Muscle of back (tissue), 13 donors: ENCODE measurements around the gene ATP13A1. TPM values are rescaled to one million over a fixed set of nuclear protein-coding genes. Genes with fewer than 3 reads are reported as not detected.
A peak's percentile ranks its signal among the peaks of the same experiment; 100 is the strongest.
"Not testable (repeated sequence)": the region's sequence is repeated elsewhere in the genome, so short reads cannot be mapped to it uniquely, and the experiment has no call there.

Experiments
- DNase-seq, 3 donors: peaks; one replicate each; pipeline versions ENCODE4 v3.0.0 to v3.0.0-alpha.2; 2013
- long read RNA-seq, 9 donors: transcript quantifications; one replicate each; lab custom pipeline, GENCODE V29; 2026
- polyA plus RNA-seq, 10 donors: library from polyadenylated mRNA; unstranded; fragments of 120-200 nt; gene quantifications; one replicate each; pipeline ENCODE4 v1.2.1, GENCODE V29; 2013; ENCODE audit not compliant: insufficient read length in 10 of 10

Gene ATP13A1
- polyA plus RNA-seq: 10 to 100 TPM; 16.8 to 32.3 (median 26.9) TPM
- long read RNA-seq, donor 1, partial matches to known transcripts: 0 of 1 reads
- long read RNA-seq, donor 1, other reads (novel, unspliced or antisense): 0 of 1 reads
- long read RNA-seq, donor 2: 0 reads
- long read RNA-seq, donor 3: 0 reads
- long read RNA-seq, donor 4, partial matches to known transcripts: 0 of 2 reads
- long read RNA-seq, donor 4, other reads (novel, unspliced or antisense): 0 of 2 reads
- long read RNA-seq, donor 5: 0 reads
- long read RNA-seq, donor 6: 0 reads
- long read RNA-seq, donor 7, partial matches to known transcripts: 0 of 2 reads
- long read RNA-seq, donor 7, other reads (novel, unspliced or antisense): 0 of 2 reads
- long read RNA-seq, donor 8, partial matches to known transcripts: 0 of 1 reads
- long read RNA-seq, donor 8, other reads (novel, unspliced or antisense): 0 of 1 reads
- long read RNA-seq, donor 9: 0 reads

DNA sequence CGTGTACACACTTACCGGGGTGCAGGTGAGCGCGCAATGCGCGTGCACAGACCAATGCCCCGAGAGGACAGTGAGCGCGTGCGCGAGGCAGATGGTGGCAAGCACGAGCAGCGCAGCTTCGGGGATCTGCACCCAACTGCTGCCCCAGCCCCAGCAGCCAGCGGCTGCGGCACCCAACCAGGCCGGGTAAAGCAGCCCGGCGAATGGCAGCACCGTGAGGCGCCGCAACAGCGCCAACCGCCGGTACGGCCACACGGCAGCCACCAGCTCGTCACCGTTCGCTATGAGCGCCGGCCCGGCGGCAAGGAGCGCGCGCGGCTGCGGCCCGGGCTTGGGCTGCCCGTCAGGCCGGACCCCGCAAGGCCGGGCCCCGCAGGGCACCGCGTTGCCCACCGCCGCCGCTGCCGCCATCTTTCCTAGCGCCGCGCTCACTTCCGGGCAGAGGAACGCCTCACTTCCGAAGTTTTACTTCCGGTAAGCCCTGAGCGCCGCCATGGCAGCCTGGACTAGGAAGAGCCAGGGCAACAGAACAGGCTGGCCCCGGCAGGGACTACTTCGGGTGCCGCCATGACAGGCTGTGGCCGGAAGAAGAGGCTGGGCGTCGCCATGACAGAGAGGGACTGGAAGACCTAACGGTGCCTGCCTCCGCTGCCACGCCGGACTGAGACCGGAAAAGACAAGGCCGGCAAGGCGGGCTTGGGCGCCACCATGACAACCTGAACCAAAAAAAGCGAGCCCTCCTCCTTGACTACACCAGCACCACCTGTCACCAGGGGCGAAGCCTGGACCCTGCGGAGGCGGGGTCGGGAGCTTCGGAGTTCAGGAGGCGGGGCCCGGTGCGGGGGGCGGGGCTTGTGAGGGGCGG lies at the start of gene ATP13A1:
Gene ATP13A1, minus strand, starts transcription at position 421 of the 865 bp plus-strand sequence. Its CDS starts 10 bp downstream, at position 411.
- DNase-seq: peak; percentile 95 to 99 (median 98)

DNA sequence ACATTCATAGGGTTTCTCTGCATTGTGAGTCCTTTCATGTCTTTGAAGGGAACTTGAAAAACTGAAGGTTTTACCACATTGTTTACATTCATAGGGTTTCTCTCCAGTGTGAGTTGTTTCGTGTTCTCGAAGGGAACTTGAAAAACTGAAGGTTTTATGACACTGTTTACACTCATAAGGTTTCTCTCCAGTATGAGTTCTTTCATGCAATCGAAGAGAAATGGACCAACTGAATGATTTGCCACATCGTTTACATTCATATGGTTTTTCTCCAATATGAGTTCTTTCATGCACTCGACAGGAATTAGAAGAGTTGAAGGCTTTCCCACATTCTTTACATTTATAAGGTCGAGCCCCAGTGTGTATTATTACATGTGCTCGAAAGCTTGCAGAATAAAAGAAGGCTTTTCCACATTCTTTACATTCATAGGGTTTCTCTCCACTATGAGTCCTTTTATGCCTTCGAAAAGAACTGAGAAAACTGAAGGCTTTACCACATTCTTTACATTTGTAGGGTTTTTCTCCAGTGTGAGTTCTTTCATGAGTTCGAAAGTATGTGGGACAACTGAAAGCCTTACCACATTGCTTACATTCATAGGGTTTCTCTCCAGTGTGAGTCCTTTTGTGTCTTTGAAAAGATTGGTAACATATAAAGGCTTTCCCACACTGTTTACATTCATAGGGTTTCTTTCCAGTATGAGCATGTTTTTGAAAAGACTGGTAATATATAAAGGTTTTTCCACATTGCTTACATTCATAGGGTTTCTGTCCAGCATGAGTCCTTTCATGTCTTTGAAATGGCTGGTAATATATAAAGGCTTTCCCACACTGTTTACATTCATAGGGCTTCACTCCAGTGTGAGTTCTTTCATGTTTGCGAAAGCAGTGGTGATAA lies 48.7 kb upstream of the ATP13A1 start:
- DNase-seq: no peak

DNA sequence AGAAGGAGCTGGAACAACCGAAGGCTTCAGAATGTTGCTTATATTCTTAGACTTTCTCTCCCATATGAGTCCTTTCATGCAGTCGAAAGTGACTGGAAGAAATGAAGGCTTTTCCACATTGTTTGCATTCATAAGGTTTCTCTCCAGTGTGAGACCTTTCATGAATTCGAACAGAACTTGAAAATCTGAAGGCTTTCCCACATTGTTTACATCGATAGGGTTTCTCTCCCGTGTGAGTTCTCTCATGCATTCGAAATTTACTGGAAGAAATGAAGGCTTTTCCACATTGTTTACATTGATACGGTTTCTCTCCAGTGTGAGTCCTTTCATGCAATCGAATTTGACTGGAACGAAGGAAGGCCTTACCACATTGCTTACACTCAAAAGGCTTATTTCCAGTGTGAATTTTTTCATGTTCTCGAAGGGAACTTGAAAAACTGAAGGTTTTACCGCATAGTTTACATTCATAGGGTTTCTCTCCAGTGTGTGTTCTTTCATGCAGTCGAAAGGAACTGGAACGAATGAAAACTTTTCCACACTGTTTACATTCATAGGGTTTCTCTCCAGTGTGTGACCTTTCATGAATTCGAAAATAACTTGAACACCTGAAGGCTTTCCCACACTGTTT lies 47.9 kb upstream of the ATP13A1 start:
- no peak for DNase-seq

DNA sequence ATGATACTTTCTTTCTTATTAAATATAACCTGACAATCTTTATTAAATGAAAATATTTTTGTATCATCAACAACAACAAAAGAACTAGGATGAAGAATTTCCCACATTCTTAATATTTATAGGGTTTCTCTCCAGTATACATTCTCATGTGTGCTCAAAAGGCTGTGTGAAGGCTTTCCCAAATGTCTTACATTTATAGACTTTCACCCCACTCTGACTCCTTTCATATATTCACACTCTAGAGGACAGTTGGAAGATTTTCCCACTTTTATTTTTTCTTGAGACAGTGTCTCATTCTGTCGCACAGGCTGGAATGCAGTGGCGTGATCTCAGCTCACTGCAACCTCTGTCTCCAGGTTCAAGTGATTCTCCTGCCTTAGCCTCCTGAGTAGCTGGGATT lies 47.0 kb upstream of the ATP13A1 start:
- DNase-seq: no peak

DNA sequence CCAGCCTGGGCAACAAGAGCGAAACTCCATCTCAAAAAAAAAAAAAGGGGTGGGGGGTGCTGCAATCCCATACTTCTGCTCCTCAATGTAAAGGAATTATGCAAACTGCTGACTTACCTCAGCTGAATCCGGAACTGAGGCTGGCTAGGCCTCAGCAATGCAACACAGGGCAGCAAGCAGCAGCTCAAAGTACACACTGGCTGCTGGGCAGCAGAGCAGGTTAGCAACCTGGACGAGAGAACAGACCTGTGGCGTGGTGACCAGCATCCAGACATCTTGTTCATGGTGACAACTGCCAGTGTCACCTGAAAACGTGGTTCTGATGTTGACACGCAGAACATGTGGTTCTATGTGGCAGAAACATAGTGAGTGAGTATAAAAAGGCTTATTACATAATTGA lies 41.4 kb upstream of the ATP13A1 start:
- no peak for DNase-seq

DNA sequence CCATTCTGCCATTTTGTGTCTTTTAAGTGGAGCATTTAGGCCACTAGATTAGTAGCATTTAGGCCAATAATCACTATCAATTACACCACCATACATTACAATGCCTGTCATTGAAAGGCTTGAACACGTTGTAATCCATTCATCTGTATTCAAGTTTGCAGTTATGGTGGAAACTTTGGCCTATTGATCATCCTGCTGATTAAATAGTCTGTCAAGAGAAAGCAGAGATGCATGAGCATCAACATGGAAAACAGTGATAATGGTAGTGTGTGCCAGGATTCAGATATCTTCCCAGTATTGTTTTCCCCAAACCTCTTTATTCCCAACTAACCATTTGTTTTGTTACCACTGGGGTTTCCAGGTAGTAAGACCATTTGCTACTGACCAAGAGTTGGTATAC lies 37.0 kb upstream of the ATP13A1 start:
- not testable (repeated sequence) for DNase-seq

DNA sequence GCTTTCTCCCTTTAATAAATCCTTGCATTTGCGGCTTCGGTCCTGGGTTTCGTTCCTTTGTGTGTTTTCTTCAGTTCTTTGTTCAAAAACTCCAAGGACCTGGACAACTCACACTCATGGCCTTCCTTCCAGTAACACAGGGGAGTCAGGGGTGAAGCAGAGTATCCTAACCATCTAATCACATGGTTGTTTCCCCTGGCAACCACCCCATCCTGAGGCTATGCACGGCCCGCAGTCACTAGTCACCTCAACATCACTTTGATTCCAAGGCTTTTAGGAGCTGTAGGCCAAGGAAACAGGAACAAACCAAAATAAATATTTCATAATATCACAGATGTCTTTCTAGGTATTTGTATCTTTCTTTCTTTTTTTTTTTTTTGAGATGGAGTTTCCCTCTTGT lies 34.1 kb upstream of the ATP13A1 start:
- DNase-seq: no peak

DNA sequence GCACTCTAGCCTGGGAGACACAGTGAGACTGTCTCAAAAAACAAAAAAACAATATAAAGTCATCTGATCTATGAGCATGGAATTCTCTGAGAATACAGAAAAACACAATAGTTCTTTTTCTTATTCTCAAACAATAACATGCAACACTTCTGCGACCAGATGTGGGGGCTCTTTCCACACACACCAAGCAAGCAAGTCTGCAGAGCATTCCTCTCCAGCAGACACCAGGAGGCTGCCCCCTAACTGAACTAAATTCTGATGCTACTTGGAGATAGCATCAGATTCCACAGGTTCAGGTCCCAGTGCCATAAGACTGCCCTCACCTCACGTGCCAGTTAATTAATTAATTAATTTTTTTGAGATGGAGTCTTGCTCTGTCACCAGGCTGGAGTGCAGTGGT lies 32.9 kb upstream of the ATP13A1 start:
- no peak for DNase-seq

DNA sequence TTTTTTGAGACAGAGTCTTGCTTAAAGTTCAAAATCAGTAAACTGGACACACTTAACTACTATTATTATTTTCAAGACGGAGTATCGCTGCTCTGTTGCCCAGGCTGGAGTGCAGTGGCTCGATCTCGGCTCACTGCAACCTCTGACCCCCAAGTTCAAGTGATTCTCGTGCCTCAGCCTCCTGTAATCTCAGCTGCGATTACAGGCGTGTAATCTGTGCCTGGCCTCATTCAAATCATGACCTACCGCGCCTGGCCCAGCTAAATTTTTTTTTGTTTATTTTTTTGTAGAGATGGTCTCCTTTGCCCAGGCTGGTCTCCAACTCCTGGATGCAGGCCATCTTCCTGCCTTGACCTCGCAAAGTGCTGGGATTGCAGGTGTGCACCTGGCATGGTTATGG lies 28.2 kb upstream of the ATP13A1 start:
- no peak for DNase-seq

DNA sequence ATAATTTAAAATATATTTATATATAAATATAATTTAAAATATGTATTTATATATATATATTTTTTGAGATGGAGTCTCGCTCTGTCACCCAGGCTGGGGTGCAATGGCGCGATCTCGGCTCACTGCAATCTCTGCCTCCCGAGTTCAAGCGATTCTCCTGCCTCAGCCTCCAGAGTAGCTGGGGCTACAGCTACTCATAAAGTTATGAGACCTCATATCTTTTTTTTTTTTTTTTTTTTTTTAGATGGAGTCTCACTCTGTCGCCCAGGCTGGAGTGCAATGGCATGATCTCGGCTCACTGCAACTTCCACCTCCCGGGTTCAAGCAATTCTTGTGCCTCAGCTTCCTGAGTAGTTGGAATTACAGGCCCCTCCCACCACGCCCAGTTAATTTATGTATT lies 25.5 kb upstream of the ATP13A1 start:
- not testable (repeated sequence) for DNase-seq

DNA sequence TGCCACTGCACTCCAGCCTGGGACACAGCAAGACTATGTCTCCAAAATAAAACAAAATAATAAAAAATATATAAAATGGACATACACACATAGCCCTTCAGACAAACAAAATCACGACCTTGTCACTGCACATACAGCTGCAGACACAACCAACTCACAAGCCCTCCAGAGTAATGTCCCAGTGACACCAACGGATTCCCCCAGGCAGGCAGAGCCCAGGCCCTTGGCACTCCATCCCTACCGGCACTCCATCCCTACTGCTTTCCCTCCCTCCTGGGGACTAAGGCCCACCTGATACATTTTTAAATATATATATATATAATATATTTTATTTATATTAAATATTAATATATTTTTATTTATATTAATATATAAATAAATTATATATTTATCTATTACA lies 23.6 kb upstream of the ATP13A1 start:
- no peak for DNase-seq

DNA sequence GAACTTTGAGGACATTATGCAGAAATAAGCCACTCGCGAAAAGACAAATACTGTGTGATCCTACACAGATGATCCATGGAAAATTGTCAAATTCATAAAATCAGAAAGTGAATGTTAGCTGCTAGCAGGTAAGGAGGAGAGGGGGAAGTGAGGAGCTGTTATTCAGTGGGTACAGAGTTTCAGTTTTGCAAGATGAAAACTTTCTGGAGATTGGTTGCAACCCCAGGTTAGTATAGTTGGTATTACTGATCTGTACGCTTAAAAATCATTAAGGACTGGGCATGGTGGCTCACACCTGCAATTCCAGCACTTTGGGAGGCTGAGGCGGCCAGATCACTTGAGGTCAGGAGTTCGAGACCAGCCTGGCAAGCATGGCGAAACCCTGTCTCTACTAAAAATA lies 23.1 kb upstream of the ATP13A1 start:
- no peak for DNase-seq

DNA sequence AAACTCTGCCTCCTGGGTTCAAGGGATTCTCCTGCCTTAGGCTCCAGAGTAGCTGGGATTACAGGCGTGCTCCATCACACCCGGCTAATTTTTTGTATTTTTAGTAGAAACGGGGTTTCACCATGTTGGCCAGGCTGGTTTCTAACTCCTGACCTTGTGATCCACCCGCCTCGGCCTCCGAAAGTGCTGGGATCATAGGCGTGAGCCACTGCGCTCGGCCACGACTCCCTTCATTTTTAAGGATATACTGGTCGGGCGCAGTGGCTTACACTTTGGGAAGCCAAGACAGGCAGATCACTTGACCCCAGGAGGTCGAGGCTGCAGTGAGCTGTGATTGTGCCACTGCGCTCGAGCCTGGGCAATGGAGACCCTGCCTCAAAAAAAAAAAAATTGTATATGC lies 22.6 kb upstream of the ATP13A1 start:
- DNase-seq: not testable (repeated sequence)

DNA sequence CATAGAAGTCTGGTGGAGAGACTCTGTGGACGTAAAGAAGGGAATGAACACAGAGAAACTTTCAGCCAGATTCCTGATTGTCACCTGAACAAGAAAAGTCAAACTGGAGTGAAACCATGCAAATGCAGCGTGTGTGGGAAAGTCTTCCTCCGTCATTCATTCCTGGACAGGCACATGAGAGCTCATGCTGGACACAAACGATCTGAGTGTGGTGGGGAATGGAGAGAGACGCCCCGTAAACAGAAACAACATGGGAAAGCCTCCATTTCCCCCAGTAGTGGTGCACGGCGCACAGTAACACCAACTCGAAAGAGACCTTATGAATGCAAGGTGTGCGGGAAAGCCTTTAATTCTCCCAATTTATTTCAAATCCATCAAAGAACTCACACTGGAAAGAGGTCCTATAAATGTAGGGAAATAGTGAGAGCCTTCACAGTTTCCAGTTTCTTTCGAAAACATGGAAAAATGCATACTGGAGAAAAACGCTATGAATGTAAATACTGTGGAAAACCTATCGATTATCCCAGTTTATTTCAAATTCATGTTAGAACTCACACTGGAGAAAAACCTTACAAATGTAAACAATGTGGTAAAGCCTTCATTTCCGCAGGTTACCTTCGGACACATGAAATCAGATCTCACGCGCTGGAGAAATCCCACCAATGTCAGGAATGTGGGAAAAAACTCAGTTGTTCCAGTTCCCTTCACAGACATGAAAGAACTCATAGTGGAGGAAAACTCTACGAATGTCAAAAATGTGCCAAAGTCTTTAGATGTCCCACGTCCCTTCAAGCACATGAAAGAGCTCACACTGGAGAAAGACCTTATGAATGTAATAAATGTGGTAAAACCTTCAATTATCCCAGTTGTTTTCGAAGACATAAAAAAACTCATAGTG lies 15.9 kb upstream of the ATP13A1 start:
- DNase-seq: no peak

DNA sequence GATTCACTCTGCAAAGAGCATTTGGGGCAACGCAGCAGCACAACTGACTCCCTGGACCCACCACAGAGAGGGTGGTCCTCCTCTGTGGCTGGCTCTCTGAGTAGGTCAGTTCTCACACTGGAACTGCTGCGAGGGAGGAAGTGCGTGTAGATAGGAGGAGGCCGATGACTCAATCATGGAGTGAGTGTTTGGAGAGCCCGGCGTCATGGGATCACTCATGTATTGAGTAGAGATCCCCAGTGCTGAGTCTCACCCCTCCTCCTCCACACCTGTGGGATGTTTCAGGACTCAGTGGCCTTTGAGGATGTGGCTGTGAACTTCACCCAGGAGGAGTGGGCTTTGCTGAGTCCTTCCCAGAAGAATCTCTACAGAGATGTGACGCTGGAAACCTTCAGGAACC lies 14.1 kb upstream of the ATP13A1 start:
- DNase-seq: no peak

DNA sequence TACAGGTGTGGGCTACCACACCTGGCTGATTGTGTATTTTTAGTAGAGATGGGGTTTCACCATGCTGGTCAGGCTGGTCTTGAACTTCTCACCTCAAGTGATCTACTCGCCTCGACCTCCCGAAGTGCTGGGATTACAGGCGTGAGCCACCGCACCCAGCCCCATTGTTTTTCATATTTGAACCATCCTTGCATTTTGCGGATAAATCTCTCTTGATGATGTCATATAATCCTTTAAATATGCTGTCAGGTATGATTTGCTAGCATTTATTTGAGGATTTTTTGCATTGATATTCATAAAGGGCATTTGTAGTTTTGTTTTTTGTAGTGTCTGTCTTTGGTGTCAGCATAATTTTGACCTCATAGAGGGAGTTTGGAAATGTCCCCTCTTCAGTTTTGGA lies 10.8 kb upstream of the ATP13A1 start:
- DNase-seq: no peak

DNA sequence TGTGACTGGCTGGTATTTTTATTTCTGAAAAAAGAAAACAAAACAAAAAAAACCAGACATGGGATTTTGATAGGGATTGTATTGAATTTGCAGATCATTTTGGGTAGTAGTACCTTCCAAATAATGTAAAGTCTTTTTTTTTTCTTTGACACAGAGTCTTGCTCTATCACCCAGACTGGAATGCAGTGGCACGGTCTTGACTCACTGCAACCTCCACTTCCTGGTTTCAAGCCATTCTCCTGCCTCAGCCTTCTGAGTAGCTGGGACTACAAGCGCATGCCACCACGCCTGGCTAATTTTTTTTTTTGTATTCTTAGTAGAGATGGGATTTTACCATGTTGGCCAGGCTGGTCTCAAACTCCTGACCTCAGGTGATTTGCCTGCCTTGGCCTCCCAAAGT lies 9.3 kb upstream of the ATP13A1 start:
- DNase-seq: no peak

DNA sequence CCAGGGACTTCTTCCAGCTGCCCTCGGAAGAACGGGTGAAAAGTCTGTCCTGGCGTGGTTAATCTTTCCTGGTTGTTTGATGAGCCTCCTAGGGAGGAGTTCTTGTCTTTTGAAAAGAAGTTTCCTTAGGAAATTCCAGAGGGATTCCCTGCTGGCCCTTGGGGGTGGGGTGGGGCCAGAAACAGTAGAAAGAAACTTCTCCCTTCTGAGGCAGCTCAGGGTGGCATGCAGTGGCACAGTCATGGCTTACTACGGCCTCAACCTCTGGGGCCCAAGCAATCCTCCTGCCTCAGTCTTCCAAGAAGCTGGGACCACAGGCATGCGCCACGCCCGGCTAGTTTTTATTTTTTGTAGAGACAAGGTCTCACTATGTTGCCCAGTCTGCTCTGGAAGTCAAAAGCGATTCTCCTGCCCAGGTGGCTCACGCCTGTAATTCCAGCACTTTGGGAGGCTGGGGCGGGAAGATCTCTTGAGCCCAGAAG lies 6.6 kb upstream of the ATP13A1 start:
- DNase-seq: no peak

DNA sequence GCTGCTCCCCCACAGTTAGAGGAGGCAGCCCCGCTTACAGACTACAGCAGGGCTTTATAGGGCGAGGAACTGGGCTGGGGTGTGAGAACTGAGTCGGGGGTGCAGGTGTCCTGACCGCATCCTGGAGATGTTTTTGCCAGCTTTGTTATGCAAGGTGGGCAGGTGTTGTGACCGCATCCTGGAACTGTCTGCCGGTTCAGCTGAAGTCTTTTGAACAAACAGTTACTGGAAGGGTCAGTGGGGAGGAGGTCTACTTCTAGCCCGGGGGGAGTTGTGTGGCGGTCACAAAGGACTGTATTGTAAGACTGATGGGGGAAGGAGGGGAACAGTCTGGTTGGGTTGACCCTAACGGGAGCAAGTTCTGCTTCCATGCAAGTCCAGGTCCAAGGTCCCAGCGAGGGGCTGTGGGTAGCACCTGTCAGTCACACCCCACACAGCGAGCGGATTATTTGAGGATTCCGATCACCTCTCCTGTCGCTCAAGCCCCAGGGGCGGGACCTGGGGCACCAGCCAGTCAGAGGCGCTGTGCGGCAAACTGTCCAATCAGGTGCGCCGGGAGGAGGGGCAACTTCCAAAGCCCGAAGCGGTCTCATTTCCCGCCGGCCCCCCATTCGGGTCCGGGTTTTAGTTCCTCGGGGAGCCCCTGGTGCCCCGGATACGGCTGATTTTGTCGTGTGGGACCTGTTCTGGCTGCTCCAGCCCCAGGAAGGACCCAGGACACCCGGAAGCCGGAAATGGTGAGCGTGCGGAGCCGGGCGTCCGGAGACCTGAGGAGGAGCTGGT lies 4.9 kb upstream of the ATP13A1 start, which contains the start of gene ZNF101:
Gene ZNF101, plus strand, starts transcription at position 610 of the 783 bp plus-strand sequence. Its CDS starts 125 bp downstream, at position 735.
- DNase-seq: peak; percentile 88 to 96 (median 92)
